VCaP (cell line): ENCODE results near the gene ANKDD1A.

Source experiments
- H3K27ac ChIP-seq: fragments of 450-650 bp; 2 replicates; pipeline ENCODE4 v1.5.1; 2017
- TF ChIP-seq, protein P1 (sequence below): fragments of 450-650 bp; conservative IDR thresholded peaks from 2 replicates; pipeline ENCODE4 v1.5.1; 2017; ENCODE audit warnings: mild to moderate bottlenecking, moderate library complexity

The ANKDD1A gene

DNA sequence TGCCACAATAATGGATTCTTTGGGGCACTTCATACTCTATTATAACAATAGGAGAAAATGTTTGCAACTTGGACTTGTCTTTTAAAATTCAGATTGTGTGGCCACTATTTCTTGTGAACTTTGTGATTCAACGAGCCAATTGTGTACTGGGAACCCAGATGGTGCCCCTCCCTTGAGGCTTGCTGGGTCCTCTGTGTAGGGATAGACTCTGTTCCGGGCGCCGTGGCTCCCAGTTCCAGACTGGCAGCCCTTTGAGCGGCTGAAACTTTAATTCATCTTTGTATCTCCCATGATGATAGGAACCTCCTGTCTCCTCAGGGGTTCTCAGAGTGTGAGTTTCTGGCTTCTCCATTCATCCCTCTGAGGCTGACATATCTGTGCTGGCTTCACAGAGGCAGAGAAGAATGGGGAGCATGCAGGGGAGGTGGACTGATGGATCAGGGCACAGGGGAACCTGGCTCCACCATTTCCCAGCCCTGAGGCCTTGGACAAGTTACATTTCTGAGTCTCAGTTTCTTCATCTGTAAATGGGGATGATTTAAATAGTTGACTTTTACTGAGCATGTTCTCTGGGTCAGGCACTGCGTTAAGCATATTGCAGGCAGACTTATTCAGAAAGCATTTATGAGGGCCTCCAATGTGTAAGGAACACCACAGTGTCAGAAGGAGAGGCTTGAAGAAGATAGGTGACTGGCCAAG lies 15.2 kb upstream of the ANKDD1A start:
- TF ChIP-seq, protein P1, sequence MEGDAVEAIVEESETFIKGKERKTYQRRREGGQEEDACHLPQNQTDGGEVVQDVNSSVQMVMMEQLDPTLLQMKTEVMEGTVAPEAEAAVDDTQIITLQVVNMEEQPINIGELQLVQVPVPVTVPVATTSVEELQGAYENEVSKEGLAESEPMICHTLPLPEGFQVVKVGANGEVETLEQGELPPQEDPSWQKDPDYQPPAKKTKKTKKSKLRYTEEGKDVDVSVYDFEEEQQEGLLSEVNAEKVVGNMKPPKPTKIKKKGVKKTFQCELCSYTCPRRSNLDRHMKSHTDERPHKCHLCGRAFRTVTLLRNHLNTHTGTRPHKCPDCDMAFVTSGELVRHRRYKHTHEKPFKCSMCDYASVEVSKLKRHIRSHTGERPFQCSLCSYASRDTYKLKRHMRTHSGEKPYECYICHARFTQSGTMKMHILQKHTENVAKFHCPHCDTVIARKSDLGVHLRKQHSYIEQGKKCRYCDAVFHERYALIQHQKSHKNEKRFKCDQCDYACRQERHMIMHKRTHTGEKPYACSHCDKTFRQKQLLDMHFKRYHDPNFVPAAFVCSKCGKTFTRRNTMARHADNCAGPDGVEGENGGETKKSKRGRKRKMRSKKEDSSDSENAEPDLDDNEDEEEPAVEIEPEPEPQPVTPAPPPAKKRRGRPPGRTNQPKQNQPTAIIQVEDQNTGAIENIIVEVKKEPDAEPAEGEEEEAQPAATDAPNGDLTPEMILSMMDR, result no peak
- H3K27ac ChIP-seq, result no peak overlapping the region

DNA sequence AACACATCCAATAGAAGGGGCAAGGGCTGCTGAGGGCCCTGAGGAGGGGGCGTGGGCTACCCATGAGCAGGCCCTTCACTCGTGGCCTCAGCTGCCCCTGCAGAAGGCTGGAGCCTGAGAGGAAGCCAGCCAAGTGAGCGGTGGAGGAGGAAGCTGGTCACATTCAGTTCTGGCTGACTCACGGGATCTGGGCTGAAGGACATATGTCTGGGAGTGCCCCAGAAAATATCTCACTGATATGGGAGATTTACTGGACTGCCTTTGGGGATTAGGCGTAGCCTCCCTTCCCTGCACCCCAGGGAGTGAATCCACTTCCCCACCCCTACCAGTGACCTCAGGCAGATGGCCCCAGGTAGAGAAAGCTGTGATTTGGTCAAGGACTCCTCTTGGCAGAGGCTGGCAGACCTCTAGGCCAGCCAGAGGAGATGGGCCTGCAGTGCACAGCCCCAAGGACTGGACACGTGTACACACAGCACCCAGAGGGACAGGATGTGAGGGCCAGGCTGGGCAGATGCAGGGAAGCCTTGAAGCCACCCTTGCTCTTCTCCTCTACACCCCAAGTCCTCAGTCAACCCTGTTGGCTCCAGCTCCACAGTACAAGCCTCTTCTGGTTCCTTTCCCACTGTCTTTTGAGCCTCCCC lies 14.2 kb upstream of the ANKDD1A start:
- no peak overlapping the region for H3K27ac ChIP-seq
- TF ChIP-seq, protein P1, result no peak

DNA sequence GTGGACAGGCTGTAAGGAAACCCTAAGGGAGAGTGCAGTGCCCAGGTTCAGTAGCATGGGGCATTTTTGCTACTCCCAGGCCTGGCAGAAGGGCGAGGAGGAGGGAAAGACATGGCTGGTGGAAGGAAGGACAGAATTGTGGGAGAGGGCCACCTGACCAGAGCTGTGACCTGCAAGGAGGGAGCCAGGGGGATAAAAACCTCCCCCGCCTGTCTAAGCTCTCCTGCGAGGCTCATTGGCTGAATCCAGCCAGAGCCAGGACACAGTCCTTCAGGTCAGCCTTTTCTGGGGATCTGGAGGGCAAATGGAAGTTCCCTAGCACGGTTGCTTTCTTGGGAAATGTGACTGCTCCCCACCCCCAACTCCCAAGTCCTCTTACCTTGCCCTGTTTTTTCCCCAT lies 13.3 kb upstream of the ANKDD1A start:
- TF ChIP-seq, protein P1, result no peak
- H3K27ac ChIP-seq, result no peak overlapping the region

DNA sequence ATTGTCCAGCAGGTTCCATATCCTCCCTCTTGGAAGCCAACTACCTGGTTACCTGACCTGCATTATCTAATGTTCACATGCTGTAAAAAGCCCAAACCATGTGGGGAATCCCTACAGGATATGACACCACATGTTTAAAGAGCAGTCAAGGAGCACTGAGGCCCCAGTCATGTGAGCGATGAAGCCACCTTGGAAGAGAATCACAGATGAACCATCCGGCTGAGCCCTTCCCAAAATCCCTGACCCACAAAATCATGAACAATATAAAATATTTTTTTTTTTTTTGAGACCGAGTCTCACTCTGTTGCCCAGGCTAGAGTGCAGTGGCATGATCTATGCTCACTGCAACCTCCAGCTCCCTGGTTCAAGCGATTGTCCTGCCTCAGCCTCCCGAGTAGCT lies 10.6 kb upstream of the ANKDD1A start:
- TF ChIP-seq, protein P1, result no peak

DNA sequence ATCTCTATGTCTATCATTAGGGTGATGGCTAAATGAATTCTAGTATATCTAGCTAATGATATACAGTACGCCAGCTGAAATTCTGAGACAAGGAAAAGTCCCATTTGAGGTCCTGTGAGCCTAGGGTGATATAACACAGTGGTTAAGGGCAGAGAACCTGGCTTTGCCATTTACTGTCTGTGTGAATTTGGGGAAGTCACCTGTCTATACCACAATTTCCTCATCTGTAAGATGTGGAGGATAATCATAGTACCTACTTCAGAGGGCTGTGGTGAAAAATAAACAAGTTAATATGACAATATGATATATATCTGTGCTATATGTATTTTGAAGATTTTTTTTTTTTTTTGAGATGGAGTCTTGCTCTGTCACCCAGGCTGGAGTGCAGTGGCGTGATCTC lies 9.8 kb upstream of the ANKDD1A start:
- TF ChIP-seq, protein P1, result no peak
- no peak overlapping the region for H3K27ac ChIP-seq

More for the DNA sequence above, 10.6 kb upstream of the ANKDD1A start:
- H3K27ac ChIP-seq, result no peak overlapping the region

DNA sequence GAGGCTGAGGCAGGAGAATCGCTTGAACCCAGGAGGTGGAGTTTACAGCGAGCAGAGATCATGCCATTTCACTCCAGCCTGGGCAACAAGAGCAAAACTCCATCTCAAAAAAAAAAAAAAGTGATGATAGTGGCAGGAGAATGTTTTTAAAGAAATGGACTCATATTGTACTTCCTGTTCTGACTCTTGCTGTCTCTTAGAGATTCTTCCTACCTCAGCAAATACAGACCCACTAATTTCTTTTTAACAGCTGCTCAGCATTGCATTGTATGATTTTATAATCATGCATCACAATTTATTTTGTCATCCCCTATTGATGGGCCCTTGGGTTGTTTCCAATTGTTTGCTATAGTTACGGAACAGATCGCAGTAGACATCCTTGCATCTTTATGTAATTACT lies 8.8 kb upstream of the ANKDD1A start:
- TF ChIP-seq, protein P1, result no peak
- no peak overlapping the region for H3K27ac ChIP-seq

DNA sequence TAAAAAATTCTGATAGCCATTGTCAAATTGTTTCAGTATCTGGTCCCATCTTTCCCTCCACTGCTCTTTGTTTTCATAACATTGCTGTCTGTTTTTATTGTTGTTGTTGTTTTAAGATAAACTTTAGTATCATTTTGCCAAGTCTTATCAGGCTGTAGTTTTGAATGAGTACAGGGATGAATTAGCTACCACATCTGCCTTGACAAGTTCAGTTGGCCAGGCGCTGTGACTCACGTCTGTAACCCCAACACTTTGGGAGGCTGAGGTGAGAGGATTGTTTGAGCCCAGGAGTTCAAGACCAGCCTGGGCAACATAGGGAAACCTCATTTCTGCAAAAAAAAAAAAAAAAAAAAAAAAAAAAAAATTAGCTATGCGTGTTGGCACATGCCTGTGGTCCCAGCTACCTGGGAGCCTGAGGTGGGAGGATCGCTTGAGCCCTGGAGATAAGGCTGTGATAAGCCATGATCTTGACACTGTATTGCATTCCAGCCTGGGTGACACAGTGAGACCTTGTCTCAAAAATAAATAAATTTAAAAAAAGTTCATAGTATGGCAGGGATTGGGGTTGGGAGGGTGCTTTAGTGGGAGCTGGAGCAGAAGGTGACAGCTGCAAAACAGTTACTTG lies 8.3 kb upstream of the ANKDD1A start:
- no peak overlapping the region for H3K27ac ChIP-seq
- TF ChIP-seq, protein P1, result no peak
